Measurements from ENCODE around the gene DEDD. TPM values are rescaled to one million over a fixed set of nuclear protein-coding genes. Genes with fewer than 3 reads are reported as not detected.

The DEDD gene
- total and polyA plus RNA-seq, 12 donors, result 19.7 to 33.0 (median 26.3) TPM

GRCh38 chr1:161175771-161176453, 43.4 kb upstream of the DEDD start:
- ATAC-seq, result no peak
- H3K27me3 ChIP-seq, result no peaks in the 10 kb centered on the region
- H3K9me3 ChIP-seq, result no peaks in the 10 kb centered on the region
- DNase-seq, result no peak
- peak overlapping the region in 6 of 10 donors; percentile 84 to 93 (median 90) for H3K27ac ChIP-seq
- intact Hi-C loops (cut with DNase I), result no loop called here
- H3K36me3 ChIP-seq, result peaks cover 0 to 55% (median 22%) of the 10 kb centered on the region in 9 donors
- peaks cover 3 to 51% (median 36%) of the 10 kb centered on the region in 9 donors for H3K4me1 ChIP-seq
- WGBS, 2 donors, result 86 to 90% methylated on average over 10 of the region's 10 CpGs
- peak overlapping the region in 8 of 10 donors; percentile 60 to 89 (median 72) for H3K4me3 ChIP-seq
- TF ChIP-seq CTCF (IDR thresholded peaks at IDR 0.05), result no peak

- peak overlapping the region in 1 of 10 donors; percentile 11 for H3K27ac ChIP-seq
- WGBS, 2 donors, result 96 to 97% methylated on average over 11 of the region's 11 CpGs
- no peak overlapping the region for H3K4me3 ChIP-seq
- intact Hi-C loops (cut with DNase I), result no loop called here
- ATAC-seq (no peak), DNase-seq (no peak)
- H3K9me3 ChIP-seq, result no peaks in the 10 kb centered on the region
- peaks cover 0 to 65% (median 29%) of the 10 kb centered on the region in 9 donors for H3K36me3 ChIP-seq
- peaks cover 3 to 51% (median 36%) of the 10 kb centered on the region in 9 donors for H3K4me1 ChIP-seq
- H3K27me3 ChIP-seq, result no peaks in the 10 kb centered on the region
- TF ChIP-seq CTCF (IDR thresholded peaks at IDR 0.05), result no peak
These were observed 42.4 kb upstream of the DEDD start for GRCh38 chr1:161174911-161175310.

- DNase-seq (no peak), ATAC-seq (no peak)
- peaks cover 0 to 77% (median 29%) of the 10 kb centered on the region in 9 donors for H3K36me3 ChIP-seq
- no peak for TF ChIP-seq CTCF (IDR thresholded peaks at IDR 0.05)
- WGBS, 2 donors, result 93% methylated on average over 11 of the region's 11 CpGs
- peaks cover 3 to 51% (median 36%) of the 10 kb centered on the region in 9 donors for H3K4me1 ChIP-seq
- H3K27ac ChIP-seq, result peak overlapping the region in 8 of 10 donors; percentile 32 to 70 (median 57)
- H3K4me3 ChIP-seq, result no peak overlapping the region
- intact Hi-C loops (cut with DNase I), result no loop called here
- no peaks in the 10 kb centered on the region for H3K9me3 ChIP-seq
- H3K27me3 ChIP-seq, result no peaks in the 10 kb centered on the region
These were observed 41.2 kb upstream of the DEDD start for GRCh38 chr1:161173711-161174110.

GRCh38 chr1:161172776-161173376, 40.4 kb upstream of the DEDD start:
- 24% methylated on average over 4 of the region's 4 CpGs for WGBS, 2 donors
- ATAC-seq (peak in 1 of 8 donors; percentile 13), DNase-seq (peak in 1 of 2 donors; percentile 54)
- Histone ChIP-seq H3K4me1 (peaks cover 3 to 48% (median 36%) of the 10 kb centered on the region in 9 donors), H3K27me3 (no peaks in the 10 kb centered on the region), H3K27ac (peak overlapping the region in 9 of 10 donors; percentile 32 to 70 (median 56)), H3K9me3 (no peaks in the 10 kb centered on the region), H3K4me3 (no peak overlapping the region), H3K36me3 (peaks cover 0 to 85% (median 29%) of the 10 kb centered on the region in 9 donors)
- intact Hi-C loops (cut with DNase I), result no loop called here
- TF ChIP-seq CTCF (IDR thresholded peaks at IDR 0.05), result no peak

Measured in heart right ventricle (tissue), 16 donors.